Measurements from ENCODE around the gene CUL4A. TPM values are rescaled to one million over a fixed set of nuclear protein-coding genes. Genes with fewer than 3 reads are reported as not detected.

The CUL4A gene
- total RNA-seq, 1 donor from 2014 or later, result 83.8 TPM

Other genes starting within 250 kb of the CUL4A start
- gene MCF2L, start 240.4 kb upstream of the CUL4A start, total RNA-seq, result 0.23 TPM in 1 of 2 replicates, not detected in the other
- gene F7, start 103.8 kb upstream of the CUL4A start, total RNA-seq, result not detected in 2 replicates
- gene F10, start 86.8 kb upstream of the CUL4A start, total RNA-seq, result not detected in 2 replicates
- not detected in 2 replicates for gene PROZ, start 51.0 kb upstream of the CUL4A start, total RNA-seq
- 67.1 and 67.6 TPM in 2 replicates for gene PCID2, start 944 bp upstream of the CUL4A start, total RNA-seq
- gene LAMP1, start 87.6 kb downstream of the CUL4A start, total RNA-seq, result 57.7 and 58.4 TPM in 2 replicates
- gene GRTP1, start 154.5 kb downstream of the CUL4A start, total RNA-seq, result not detected in 2 replicates
- 0.64 TPM in 2 replicates for gene ADPRHL1, start 243.9 kb downstream of the CUL4A start, total RNA-seq

All from activated T-helper 2 cell treated with anti-CD3 and anti-CD28 coated beads, Interferon-gamma antibody, Interleukin-2, Interleukin-4, amounts not matched to agents 10 μg/mL and 5 μg/mL and 100 μg/mL, durations not matched to agents 14 hours and 24 hours and 36 hours (primary cell).